IPS DF 4.7 (cell line): ENCODE results near the gene GMEB2.
"Not testable (repeated sequence)": the region's sequence is repeated elsewhere in the genome, so short reads cannot be mapped to it uniquely, and the experiment has no call there.

Experiments used
- DNase-seq: peaks from one replicate; pipeline ENCODE4 v3.0.0-alpha.2; 2013; ENCODE audit warnings: low spot score; ENCODE audit errors: extremely low read depth

GMEB2 gene

DNA sequence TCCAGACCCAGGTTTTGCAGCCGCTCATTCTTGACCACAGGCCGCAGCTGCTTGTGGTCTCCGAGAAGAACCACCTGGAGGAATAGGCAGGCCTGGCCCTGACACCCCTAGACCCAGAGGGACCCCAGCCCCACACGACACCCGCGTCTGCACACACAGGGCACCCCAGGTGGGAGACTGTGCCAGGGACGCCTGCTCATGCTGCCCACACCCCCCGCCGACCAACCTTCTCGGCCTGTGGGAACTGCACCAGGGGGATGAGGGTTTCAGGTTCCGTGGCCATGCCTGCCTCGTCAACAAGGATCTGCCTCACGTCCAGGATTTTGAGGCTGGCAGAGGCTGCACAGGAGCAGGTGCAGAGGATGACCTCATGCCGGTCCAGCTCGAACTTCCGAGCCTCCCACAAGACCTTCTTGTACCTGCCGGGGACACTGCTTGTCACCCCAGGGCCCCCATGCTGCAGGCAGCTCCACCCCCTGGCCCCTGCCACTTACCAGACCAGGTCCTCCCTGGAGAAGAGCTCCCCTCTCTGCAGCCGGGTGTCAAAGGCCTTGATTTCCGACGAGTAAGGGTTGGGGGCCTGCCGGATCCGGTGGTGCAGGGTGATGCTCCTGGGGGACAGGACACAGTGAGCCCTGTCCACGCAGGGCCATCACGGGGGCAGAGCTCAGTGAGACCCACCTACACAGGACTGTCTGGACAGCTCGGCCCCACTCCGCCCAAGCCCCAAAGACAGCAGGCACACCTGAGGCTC is 65.9 kb downstream of the GMEB2 start:
- no peak for DNase-seq

DNA sequence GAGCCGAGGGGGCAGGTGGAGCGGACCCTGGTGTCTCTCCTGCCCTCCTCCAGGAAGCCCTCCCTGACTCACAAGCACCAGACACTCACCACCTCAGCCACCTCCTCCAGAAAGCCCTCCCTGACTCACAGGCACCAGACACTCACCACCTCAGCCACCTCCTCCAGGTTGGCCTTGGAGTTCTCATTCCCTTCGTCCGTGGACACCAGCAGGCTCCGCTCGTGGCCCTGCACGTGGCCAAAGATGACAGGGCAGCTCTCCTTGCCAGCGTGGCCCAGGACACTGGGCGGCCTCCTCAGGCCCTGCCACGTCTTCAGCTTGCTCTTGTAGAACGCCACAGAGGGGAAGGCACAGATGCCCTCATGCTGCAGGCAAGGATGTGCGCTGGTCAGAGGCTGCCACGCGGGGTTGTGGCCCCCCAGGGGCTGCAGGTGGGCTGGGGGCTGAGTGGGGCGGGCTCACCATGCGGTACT is 66.5 kb downstream of the GMEB2 start:
- no peak for DNase-seq

DNA sequence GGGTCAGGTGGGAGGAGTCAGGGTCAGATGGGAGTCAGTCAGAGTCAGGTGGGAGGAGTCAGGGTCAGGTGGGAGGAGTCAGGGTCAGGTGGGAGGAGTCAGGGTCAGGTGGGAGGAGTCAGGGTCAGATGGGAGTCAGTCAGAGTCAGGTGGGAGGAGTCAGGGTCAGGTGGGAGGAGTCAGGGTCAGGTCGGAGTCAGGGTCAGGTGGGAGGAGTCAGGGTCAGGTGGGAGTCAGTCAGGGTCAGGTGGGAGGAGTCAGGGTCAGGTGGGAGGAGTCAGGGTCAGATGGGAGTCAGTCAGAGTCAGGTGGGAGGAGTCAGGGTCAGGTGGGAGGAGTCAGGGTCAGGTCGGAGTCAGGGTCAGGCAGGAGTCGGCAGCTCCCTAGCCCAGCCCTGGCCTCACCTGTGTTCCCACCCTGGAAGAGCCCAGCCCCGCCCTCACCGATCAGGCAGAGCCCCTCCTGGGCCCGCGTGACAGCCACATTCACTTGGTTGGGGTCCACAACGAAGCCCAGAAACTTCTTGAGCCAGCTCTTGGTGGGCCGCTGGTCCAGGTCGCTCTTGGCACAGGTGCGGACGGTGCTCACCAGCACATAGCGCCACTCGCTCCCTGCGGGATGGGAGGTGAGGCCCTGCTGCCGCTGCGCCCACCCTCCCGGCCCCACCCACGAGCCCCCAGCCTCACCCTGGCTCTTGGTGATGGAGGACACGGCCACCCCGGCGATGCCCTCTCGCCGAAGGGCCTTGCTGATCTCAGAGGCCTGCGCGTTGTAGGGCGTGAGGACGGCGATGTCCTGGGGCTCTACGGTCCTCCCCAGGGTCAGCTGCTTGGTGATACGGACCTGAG is 67.2 kb downstream of the GMEB2 start:
- not testable (repeated sequence) for DNase-seq

DNA sequence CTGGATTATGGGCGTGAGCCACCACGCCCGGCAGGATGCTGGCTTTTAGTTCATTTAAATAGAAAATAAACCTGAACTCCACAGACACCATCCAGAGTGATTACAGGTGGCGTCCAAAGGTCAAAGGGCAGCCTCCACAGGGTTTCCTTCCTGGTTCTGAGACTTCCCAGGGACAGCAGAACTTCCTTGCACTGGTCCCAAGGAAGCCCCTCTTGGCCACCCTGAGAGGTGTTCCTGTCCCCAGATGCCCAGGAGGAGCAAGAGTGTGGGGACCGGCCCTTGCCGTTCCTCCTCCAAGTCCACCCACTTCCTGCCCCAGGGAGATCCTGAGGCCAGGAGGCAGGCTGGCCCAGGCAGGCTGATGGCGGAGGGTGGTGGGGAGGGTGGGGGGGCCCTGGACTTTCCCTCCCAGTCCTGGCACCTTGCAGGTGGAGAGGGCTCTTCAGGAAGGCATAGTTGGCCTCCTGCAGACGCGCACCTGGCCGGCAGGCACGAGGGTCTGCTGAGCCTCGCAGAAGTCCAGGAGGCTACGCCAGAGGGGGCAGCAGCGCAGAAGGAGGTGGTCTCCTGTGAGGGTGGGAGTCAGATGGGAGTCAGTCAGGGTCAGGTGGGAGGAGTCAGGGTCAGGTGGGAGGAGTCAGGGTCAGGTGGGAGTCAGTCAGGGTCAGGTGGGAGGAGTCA is 68.0 kb downstream of the GMEB2 start:
- no peak for DNase-seq

DNA sequence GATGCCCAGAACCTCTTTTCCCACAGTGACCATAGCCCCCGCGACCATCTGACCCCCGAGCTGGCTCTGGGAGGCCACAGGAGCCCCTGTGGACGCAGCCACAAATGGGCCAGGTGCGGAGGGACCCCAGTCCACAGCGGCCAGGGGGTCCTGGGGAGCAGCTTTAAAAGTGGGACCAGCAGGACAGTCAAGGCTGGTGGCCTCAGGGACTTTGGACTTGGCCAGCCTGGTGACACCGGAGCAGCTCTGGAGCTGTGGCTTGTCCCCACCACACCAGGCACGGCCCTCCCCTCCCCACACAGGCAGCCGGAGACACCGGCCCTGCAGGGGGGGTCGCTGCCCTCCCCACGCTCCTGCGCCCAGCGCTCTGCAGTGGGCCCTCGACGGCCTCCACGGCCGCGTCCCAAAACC is 69.4 kb downstream of the GMEB2 start:
- DNase-seq, result no peak

DNA sequence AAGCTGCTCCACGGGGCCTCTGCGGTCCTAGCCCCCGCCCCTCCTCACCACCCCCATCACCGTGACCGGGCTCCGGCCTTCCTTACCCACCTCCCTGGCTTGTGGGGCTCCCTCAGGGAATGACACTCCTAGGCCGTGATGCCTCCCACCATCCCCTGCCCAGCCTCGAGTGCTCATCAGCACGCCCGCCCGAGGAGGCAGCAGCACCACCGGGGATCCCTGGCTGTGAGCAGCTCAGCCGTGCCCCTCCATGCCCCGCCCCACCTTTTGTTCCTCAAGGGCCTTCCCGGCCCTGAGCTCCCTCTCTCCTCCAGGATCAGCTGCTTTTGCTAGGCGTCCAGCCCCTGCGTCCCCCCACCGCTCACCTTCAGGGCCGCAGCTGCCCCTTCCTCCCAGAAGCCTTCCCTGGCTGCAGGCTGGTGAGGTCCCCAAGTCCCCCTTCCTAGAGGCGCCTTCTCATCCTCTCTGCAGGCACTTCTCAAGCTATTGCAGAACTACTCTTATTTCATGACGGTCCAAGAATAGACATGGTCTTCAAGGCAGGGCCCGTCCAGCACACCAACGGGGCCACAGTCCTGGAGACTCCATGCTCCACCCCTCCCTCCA is 69.9 kb downstream of the GMEB2 start:
- DNase-seq, result no peak

DNA sequence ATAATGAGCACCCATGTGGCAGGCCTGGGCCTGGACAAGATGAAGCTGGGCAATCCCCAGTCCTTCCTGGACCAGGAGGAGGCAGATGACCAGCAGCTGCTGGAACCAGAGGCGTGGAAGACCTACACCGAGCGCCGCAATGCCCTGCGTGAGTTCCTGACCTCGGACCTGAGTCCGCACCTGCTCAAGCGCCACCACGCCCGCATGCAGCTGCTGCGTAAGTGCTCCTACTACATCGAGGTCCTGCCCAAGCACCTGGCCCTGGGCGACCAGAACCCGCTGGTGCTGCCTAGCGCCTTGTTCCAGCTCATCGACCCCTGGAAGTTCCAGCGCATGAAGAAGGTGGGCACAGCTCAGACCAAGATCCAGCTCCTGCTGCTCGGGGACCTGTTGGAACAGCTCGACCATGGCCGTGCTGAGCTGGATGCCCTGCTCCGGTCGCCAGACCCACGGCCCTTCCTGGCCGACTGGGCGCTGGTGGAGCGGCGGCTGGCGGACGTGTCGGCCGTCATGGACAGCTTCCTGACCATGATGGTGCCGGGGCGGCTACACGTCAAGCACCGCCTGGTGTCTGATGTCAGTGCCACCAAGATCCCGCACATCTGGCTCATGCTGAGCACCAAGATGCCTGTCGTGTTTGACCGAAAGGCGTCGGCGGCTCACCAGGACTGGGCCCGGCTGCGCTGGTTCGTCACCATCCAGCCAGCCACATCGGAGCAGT is 71.1 kb downstream of the GMEB2 start:
- DNase-seq, result no peak

DNA sequence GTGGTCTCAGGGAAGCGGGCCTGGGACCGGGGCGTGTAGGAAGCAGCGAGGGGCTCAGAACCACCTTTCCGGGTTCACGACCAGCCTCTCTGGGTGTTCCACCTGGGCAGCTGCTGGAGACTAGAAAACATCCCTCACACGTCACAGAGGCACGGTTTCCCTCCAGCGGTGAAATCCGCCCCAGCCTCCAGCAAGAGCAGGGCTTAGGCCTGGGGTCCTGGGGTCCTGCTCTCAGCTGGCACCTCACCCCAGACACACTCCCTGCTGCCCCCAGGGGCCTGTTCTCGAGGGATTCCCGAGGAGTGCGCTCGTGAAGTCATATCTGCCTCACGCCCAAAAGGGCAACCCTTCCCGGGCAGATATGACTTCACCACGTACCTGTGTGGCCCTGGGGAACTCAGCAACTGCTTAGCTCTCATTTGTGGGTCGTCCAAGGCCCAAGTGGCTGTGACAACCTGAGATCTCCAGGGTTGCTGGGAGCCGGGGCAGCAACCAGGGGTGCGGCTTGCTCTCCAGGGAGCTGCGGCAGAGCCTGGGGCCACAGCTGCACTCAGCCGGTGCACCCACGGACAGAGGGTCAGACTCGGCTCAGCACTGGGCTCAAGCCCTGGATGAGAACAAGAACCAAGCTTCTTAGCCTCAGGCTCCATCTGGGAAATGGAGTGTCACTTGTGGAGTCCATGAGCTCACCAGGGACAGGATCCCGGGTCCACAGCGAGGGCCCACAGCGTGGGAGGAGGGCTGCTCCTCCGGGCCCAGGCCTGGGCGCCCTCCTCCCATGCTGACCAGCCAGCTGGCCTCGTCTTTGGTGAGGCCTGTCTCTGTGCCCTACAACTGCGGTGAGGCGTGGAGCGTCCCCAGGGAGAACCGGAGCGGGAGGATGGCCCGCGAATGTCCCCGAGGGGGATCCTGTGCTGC is 72.3 kb downstream of the GMEB2 start:
- DNase-seq, result no peak

DNA sequence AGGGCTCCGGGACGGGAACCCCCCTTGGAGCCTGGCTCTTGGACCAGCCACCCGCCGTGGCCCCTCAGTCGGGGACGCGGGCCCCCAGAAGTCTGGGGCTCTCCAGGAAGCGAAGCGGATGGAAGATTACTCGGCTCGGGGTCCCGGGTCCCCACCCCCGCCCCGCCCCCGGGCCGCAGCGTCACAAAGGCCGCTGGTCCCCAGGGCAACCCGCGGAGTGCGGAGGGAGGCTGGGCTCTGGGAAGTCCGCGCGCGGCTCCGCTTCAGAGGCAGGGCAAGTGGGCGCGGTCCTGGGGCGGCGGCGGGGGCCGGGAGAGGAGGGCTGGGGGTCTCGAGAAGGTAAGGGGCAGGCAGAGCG is 73.0 kb downstream of the GMEB2 start, which contains the start of gene FNDC11:
Gene FNDC11, plus strand, starts transcription at position 227 of the 358 bp plus-strand sequence. CDS start 1,505 bp downstream, outside the sequence.
- DNase-seq, result no peak

DNA sequence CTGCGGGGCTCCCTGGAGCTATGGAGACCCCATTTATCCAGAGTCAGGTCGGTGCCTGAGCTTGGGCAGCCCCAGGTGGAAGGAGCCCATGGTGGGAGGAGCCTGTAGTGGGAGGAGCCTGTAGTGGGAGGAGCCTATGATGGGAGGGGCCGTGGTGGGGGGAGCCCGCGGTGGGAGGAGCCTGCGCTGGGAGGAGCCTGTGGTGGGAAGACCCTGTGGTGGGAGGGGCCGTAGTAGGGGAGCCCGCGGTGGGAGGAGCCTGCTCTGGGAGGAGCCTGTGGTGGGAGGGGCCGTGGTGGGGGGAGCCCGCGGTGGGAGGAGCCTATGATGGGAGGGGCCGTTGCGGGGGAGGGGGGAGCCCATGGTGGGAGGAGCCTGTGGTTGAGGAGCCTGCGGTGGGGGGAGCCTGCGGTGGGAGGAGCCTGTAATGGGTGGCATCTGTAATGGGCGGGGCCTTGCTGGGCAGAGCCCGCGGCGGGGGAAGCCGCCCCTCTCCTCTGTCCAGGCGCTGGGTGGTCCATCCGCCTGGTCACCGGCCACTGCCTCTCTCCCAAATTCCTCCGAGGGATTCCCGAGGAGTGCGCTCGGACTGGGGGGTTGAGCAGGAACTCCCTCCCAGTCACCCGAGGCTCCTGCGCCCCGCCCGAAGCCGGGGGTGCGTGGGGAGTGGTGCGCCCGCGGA is 73.5 kb downstream of the GMEB2 start:
- DNase-seq, result no peak

DNA sequence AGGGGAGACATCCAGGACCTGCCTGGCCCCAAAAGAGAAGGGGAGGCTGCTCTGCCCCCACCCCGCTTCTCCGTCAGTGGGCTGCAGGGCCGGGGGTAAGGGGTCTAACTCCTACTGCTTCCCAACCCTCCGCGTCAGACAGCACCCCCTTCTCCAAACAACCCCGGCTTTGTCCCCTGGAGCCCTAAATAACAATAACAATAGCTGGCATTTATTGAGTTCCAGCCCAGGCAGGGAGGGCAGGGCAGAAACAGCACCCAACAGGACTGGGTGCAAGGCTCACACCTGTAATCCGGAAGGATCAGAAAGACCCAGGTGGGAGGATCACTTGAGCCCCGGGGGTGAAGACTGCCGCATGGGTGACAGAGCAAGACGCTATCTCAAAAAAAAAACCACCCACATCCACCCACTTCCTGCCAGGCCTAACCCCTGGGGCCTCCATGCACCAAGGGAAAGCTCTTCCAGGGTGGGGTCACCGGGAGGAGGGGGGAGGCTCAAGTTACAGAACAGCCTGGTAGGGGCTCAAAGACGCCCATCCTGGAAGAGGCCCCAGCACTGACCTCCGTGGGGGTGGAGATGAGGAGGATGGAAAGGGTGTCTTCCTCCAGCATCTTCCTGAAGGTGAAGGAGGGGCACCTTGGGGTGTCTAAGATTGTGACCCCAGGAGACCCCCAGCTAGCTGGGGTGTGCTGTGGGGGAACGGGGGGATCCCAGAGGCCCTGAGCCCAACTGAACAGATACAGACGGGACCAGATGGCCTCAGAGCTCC is 74.2 kb downstream of the GMEB2 start:
- no peak for DNase-seq

DNA sequence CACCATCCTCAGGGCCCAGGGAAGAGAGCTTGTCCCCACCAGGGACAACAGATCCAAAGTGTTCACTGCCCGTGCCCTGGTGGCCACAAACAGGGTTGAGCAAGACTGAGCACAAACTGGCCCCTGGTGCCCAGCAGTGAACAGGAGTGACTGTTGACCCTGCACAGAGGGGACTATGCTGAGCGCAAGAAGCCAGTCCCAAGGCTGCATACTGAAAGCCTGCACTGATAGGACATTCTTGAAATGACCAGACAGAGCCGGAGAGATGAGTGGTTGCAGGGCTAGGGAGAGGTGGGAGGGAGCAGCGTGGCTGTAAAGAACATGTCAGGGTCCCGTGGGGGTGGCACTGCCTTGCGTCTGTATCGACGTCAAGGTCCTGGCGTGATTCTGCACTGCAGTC is 75.8 kb downstream of the GMEB2 start:
- no peak for DNase-seq

DNA sequence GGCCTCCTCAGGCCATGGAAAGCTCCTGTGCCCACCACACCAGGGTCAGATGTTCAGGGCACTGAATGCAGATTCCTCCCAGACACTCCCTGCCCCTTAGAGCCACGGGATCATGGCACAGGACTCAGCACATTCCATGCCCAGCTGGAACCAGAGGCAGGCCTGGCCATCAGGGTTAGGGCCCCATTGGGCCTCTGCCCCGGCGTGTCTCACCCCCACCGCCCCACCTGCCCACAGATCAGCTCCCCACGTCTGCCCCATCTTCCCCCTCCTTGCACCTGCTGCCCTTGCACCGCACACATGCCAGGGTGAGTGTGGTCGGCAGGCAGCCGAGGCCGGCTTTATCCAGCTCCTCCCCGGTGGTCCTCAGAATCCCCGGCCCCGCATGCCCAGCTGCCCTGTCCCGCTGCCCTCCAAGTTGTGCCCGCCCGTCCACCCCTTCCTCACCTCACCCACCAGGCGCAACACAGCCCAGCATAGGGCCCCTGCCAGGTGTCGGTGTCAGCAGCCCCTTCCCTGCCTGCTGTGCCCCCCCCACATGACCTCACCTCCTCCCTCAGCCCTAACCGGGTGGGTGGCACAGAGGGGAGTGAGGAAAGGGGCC is 77.1 kb downstream of the GMEB2 start:
- DNase-seq, result no peak

DNA sequence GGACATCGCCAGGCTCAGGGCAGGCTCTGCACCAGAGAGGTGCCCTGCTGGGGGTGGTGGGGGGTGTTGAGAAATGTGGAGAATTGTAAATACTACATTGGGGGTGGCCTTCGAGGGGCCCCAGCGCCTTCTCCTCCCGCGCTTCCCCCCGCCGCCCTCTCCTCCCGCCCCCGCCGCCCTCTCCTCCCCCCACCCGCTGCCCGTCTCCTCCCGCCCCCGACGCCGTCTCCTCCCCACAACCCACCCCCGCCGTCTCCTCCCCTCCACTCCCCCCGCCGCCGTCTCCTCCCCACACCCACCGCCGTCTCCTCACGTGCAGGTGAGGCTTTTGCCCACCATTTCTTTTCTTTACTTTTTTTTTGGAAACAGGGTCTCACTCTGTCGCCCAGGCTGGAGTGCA is 77.9 kb downstream of the GMEB2 start:
- DNase-seq, result no peak

DNA sequence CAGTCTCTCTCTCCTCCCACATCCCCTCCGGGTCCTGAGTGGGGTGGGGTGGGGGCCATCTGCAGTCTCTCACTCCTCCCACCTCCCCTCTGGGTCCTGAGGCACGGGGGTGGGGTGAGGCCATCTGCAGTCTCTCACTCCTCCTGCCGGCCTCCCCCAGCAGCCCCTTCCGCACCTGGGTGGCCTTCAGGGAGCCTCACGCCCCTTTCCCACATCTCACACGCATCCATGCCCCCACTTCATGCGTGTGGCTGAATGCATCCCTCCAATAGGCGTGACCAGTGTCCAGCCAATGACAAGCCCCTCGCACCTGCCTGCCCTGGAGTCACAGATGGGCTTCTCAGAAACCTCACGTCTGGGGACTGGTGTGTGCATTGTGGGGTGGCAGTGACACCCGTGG is 78.4 kb downstream of the GMEB2 start:
- no peak for DNase-seq

DNA sequence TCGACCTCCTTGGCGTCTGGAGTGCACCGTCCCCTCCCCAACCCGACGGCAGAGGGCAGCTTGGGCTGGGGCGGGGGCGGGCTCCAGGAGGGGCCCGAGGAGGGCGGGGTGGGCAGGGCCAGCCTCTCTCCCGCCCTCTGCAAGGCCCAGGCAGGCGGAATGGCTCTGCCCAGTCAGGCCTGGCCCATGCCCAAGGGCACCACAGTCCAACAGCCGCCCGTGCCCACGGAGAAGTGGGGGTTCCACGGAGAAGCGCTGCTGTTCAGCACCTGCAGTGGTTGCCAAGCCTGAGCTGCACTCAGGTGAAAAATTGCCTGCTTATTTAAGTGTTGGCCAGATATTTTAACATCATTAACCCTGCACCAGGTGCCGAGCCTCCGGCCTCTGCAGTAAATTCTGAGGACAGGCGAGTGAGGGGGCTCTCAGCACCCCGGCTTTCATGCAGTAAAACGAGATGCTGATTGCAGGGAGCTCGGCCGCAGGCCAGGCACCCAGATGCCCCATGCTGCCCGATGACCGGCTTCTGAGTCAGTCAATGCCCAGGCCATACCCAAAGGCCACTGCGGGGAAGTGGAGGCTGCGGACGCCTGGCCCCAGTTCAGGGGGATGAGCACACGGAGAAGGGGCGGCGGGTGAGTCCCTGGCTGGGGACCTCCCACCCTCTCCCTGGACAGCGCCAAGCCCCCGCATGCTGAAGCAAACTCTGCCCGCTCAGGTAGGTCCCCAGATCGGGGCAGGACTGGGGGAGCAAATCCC is 79.0 kb downstream of the GMEB2 start, which contains the start of gene SRMS:
Gene SRMS, minus strand, starts transcription at position 25 of the 756 bp plus-strand sequence. CDS start 286 bp downstream, outside the sequence.
- no peak for DNase-seq
